ENCODE data around the gene ISG20L2.
"Not testable (repeated sequence)": the region's sequence is repeated elsewhere in the genome, so short reads cannot be mapped to it uniquely, and the experiment has no call there.

The ISG20L2 gene

GRCh38 chr1:156728599-156729462 lies at the start of gene ISG20L2:
Gene ISG20L2 (minus strand): TSS chr1:156728766. CDS start chr1:156727652, 1,114 bp downstream.
- peak; percentile 97 for DNase-seq (ENCODE audit: low read depth)

- DNase-seq (ENCODE audit: low read depth): no peak
Observed at GRCh38 chr1:156777573-156777972, 49.0 kb upstream of the ISG20L2 start.

GRCh38 chr1:156776942-156777341 lies 48.4 kb upstream of the ISG20L2 start:
- no peak for DNase-seq (ENCODE audit: low read depth)

GRCh38 chr1:156775799-156776198 lies 47.2 kb upstream of the ISG20L2 start:
- DNase-seq (ENCODE audit: low read depth): no peak

- no peak for DNase-seq (ENCODE audit: low read depth)
Observed at GRCh38 chr1:156773607-156774006, 45.0 kb upstream of the ISG20L2 start.

- DNase-seq (ENCODE audit: low read depth): no peak
Observed at GRCh38 chr1:156772728-156773497, 44.3 kb upstream of the ISG20L2 start.

GRCh38 chr1:156772222-156772621 lies 43.7 kb upstream of the ISG20L2 start:
- DNase-seq (ENCODE audit: low read depth): no peak

GRCh38 chr1:156768610-156769295 lies 40.2 kb upstream of the ISG20L2 start:
- DNase-seq (ENCODE audit: low read depth): no peak

GRCh38 chr1:156767879-156768604 lies 39.5 kb upstream of the ISG20L2 start:
- DNase-seq (ENCODE audit: low read depth): no peak

- peak; percentile 100 for DNase-seq (ENCODE audit: low read depth)
Observed at GRCh38 chr1:156767101-156767878, 38.7 kb upstream of the ISG20L2 start, which contains the start of gene PRCC. Gene PRCC (plus strand): TSS chr1:156767535. CDS start chr1:156767772, 237 bp downstream.

GRCh38 chr1:156766298-156767100 lies 37.9 kb upstream of the ISG20L2 start:
- no peak for DNase-seq (ENCODE audit: low read depth)

GRCh38 chr1:156765666-156766065 lies 37.1 kb upstream of the ISG20L2 start:
- DNase-seq (ENCODE audit: low read depth): no peak

GRCh38 chr1:156765136-156765535 lies 36.6 kb upstream of the ISG20L2 start:
- DNase-seq (ENCODE audit: low read depth): not testable (repeated sequence)

GRCh38 chr1:156760796-156761104 lies 32.2 kb upstream of the ISG20L2 start:
- no peak for DNase-seq (ENCODE audit: low read depth)

GRCh38 chr1:156760092-156760795 lies 31.7 kb upstream of the ISG20L2 start:
- DNase-seq (ENCODE audit: low read depth): no peak

- DNase-seq (ENCODE audit: low read depth): not testable (repeated sequence)
Observed at GRCh38 chr1:156757572-156758253, 29.1 kb upstream of the ISG20L2 start.

- DNase-seq (ENCODE audit: low read depth): no peak
Observed at GRCh38 chr1:156756355-156756754, 27.8 kb upstream of the ISG20L2 start.

- no peak for DNase-seq (ENCODE audit: low read depth)
Observed at GRCh38 chr1:156755527-156755950, 27.0 kb upstream of the ISG20L2 start.

GRCh38 chr1:156754219-156754618 lies 25.7 kb upstream of the ISG20L2 start:
- DNase-seq (ENCODE audit: low read depth): no peak

Measured in fibroblast of the conjunctiva (primary cell).